GM12878 (cell line): ENCODE data around the gene MED13L. TPM values are rescaled to one million over a fixed set of nuclear protein-coding genes. Genes with fewer than 3 reads are reported as not detected.

Experiments
- ATAC-seq: fragments of 200-7000 bp; cut with Tn5 transposase; 3 replicates; pipeline ENCODE4 v1.9.1; 2020; ENCODE audit warnings: mild to moderate bottlenecking, moderate library complexity
- BruUV-seq: library from RNA; stranded (reverse); fragments of 400-500 nt; replicated peaks from 2 replicates; lab custom pipeline; 2021; lab: Mats Ljungman, UMichigan
- CTCF ChIA-PET: fragments of 300-600 bp; sonication (Branson Sonifier 250); formaldehyde crosslinking; extraction: SDS; loops from one replicate; lab custom pipeline; 2021; ENCODE audit warnings: inconsistent platforms; lab: Yijun Ruan, JAX
- POLR2A ChIA-PET: fragments of 350-600 bp; formaldehyde crosslinking; extraction: SDS; loops from one replicate; lab custom pipeline; 2021; ENCODE audit warnings: inconsistent platforms; lab: Charles Lee
- RAD21 ChIA-PET: fragments of 300-600 bp; sonication (Branson Sonifier 250); formaldehyde crosslinking; loops from one replicate; lab custom pipeline; 2023; ENCODE audit warnings: antibody characterized with exemption; ENCODE audit not compliant: unreplicated experiment; lab: Charles Lee
- SMC1A ChIA-PET: fragments of 300-600 bp; sonication (Branson Sonifier 250); formaldehyde crosslinking; loops from one replicate; lab custom pipeline; 2023; ENCODE audit not compliant: unreplicated experiment, uncharacterized antibody; lab: Charles Lee
- DNase-seq: peaks from one replicate; pipeline ENCODE4 v3.0.0-alpha.2; 2011; ENCODE audit warnings: low read depth, low spot score
- FAIRE-seq: peaks from 3 replicates; lab custom pipeline; 2011; peaks lifted over from hg19 to GRCh38; lab: Jason Lieb, UNC
- H2AFZ ChIP-seq: 2 replicates; pipeline ENCODE4 v1.6.0; 2011; ENCODE audit warnings: low read depth, low read length, control low read depth; ENCODE audit not compliant: control insufficient read depth
- H3K27ac ChIP-seq: 2 replicates; pipeline ENCODE4 v1.5.1; 2011; ENCODE audit warnings: control low read depth; ENCODE audit not compliant: control insufficient read depth, insufficient read depth
- H3K27me3 ChIP-seq, 2 experiments: replicated peaks in 1 of 2; 2 replicates each; pipeline versions ENCODE4 v1.6.0 to v1.6.1; 2011; ENCODE audit warnings: low read length in 1 of 2; ENCODE audit not compliant: control insufficient read depth in 2 of 2, insufficient read depth in 2 of 2
- H3K36me3 ChIP-seq, 2 experiments: 2 replicates each; pipeline ENCODE4 v1.5.1; 2011; ENCODE audit warnings: low read length in 1 of 2; ENCODE audit not compliant: control insufficient read depth in 2 of 2, insufficient read depth in 2 of 2
- H3K4me1 ChIP-seq: 2 replicates; pipeline ENCODE4 v1.6.1; 2011; ENCODE audit warnings: mild to moderate bottlenecking, low read length, moderate library complexity, mixed read lengths; ENCODE audit not compliant: control insufficient read depth, insufficient read depth
- H3K4me2 ChIP-seq: 2 replicates; pipeline ENCODE4 v1.6.0; 2011; ENCODE audit warnings: control low read depth; ENCODE audit not compliant: control insufficient read depth, insufficient read depth
- H3K4me3 ChIP-seq: fragments of 200-600 bp; sonication (generic); 2 replicates; pipeline ENCODE4 v1.5.1; 2016
- H3K79me2 ChIP-seq: 2 replicates; pipeline ENCODE4 v1.6.0; 2011; ENCODE audit warnings: low read length; ENCODE audit not compliant: control insufficient read depth, insufficient read depth
- H3K9ac ChIP-seq: 2 replicates; pipeline ENCODE4 v1.8.0; 2011; ENCODE audit warnings: low read length, control low read depth, mixed read lengths; ENCODE audit not compliant: control insufficient read depth, insufficient read depth
- H3K9me3 ChIP-seq: replicated peaks from 3 replicates; pipeline ENCODE4 v1.5.1; 2011; ENCODE audit warnings: mild to moderate bottlenecking, low read length; ENCODE audit not compliant: control insufficient read depth, insufficient read depth
- H4K20me1 ChIP-seq: 2 replicates; pipeline ENCODE4 v1.6.0; 2011; ENCODE audit not compliant: control insufficient read depth, insufficient read depth
- BRCA1 ChIP-seq: IDR thresholded peaks from 2 replicates; pipeline ENCODE4 v1.6.1; 2011; ENCODE audit warnings: low read depth, low read length, improper control_type of control experiment
- CEBPB ChIP-seq, 2 experiments: fragments of 150-350 bp in 1 of 2; IDR thresholded peaks; 2 replicates each; pipeline ENCODE4 v1.6.1; 2012 to 2014; ENCODE audit warnings: low read depth in 2 of 2, low read length in 2 of 2, borderline replicate concordance in 1 of 2, inconsistent platforms in 1 of 2
- EP300 ChIP-seq, 2 experiments: fragments of 150-350 bp in 1 of 2; IDR thresholded peaks; 2 replicates each; pipeline ENCODE4 v1.6.1; 2011 to 2012; ENCODE audit warnings: low read depth in 2 of 2, low read length in 2 of 2, borderline replicate concordance in 1 of 2, improper control_type of control experiment in 1 of 2, inconsistent platforms in 1 of 2; ENCODE audit not compliant: control insufficient read depth in 1 of 2
- EZH2 ChIP-seq: IDR thresholded peaks from 2 replicates; pipeline ENCODE4 v1.6.1; 2012; ENCODE audit warnings: low read depth, mild to moderate bottlenecking, control low read depth, inconsistent platforms, low read length, borderline replicate concordance; ENCODE audit not compliant: control insufficient read depth
- HDGF ChIP-seq: fragments of 450-650 bp; IDR thresholded peaks from 2 replicates; pipeline ENCODE4 v1.6.1; 2016; ENCODE audit warnings: antibody characterized with exemption
- IRF4 ChIP-seq: IDR thresholded peaks from 2 replicates; pipeline ENCODE4 v1.6.1; 2011; ENCODE audit warnings: low read depth, low read length
- RCOR1 ChIP-seq: conservative IDR thresholded peaks from 2 replicates; pipeline ENCODE4 v1.6.1; 2012; ENCODE audit warnings: low read depth, low read length, improper control_type of control experiment
- SREBF2 ChIP-seq: IDR thresholded peaks from 2 replicates; pipeline ENCODE4 v1.6.1; 2012; ENCODE audit warnings: mild to moderate bottlenecking, low read length
- TCF3 ChIP-seq: IDR thresholded peaks from 2 replicates; pipeline ENCODE4 v1.6.1; 2012; ENCODE audit warnings: low read depth, mild to moderate bottlenecking, low read length, borderline replicate concordance; ENCODE audit not compliant: insufficient read depth
- YY1 ChIP-seq: IDR thresholded peaks from 2 replicates; pipeline ENCODE4 v1.6.1; 2011; ENCODE audit warnings: low read depth, mild to moderate bottlenecking, low read length
- WGBS: methylation state at CpG from one replicate; pipeline ENCODE4 v1.1.6; 2016; ENCODE audit warnings: low lambda C conversion rate; ENCODE audit not compliant: insufficient replicate concordance, insufficient coverage; ENCODE audit errors: missing lambda C conversion rate; 5-methylcytosine and 5-hydroxymethylcytosine counted together
- in situ Hi-C: fragments of 300-500 bp; cut with MboI; formaldehyde crosslinking; loops from 9 replicates; pipeline ENCODE4 v1.14.3; 2018; ENCODE audit warnings: mixed read lengths
- intact Hi-C: fragments of 100-400 bp; cut with micrococcal nuclease; formaldehyde crosslinking; loops from one replicate; pipeline ENCODE4 v1.14.2; 2022; ENCODE audit not compliant: unreplicated experiment
- polyA plus RNA-seq, 11 experiments: library from polyadenylated mRNA; depleted of rRNA in 4 of 11; unstranded in 6 of 11; stranded (reverse) in 5 of 11; fragments of >200 nt; fragmentation: Nextera tagmentation in 4 of 11; fragmentation: Illumina TruSeq in 1 of 11; extraction: Ambion mirVana in 4 of 11; extraction: Trizol in 1 of 11; gene quantifications; 1 replicate in 1 of 11; 2 replicates in 10 of 11; pipeline versions ENCODE4 v1.2.1 to v1.2.3, GENCODE V29; 2011 to 2016; ENCODE audit warnings: inconsistent platforms in 2 of 11, missing spikeins in 2 of 11, low read depth in 1 of 11
- total RNA-seq, 4 experiments: library from RNA; depleted of rRNA in 3 of 4; stranded (reverse); fragments of >200 nt in 3 of 4; fragmentation: Illumina TruSeq in 1 of 4; extraction: Trizol in 1 of 4; gene quantifications; 2 replicates each; pipeline versions ENCODE4 v1.2.1 to v1.2.3, GENCODE V29; 2013 to 2021
- TF ChIP-seq, protein P1 (sequence below): fragments of 450-650 bp; conservative IDR thresholded peaks from 2 replicates; pipeline ENCODE4 v1.6.1; 2017; ENCODE audit warnings: mild to moderate bottlenecking, moderate library complexity
- TF ChIP-seq, protein P2 (sequence below): fragments of 450-650 bp; IDR thresholded peaks from 2 replicates; pipeline ENCODE4 v1.6.1; 2017; ENCODE audit warnings: mild to moderate bottlenecking, moderate library complexity
- TF ChIP-seq, protein P3 (sequence below): fragments of 450-650 bp; IDR thresholded peaks from 2 replicates; pipeline ENCODE4 v1.6.1; 2016; ENCODE audit warnings: mild to moderate bottlenecking
- TF ChIP-seq, protein P4 (sequence below): IDR thresholded peaks from 2 replicates; pipeline ENCODE4 v1.6.1; 2011; ENCODE audit warnings: low read depth, low read length, improper control_type of control experiment, borderline replicate concordance

The MED13L gene
- total and polyA plus RNA-seq, 10 of the 15 experiments (the other 5 are each of a cell fraction or from before 2014, with no cell fraction given): 3.7 to 30.1 (median 9.1) TPM

- TF ChIP-seq EP300 (IDR thresholded peaks at IDR 0.05; ENCODE audit: borderline replicate concordance in 1 of 2, control insufficient read depth in 1 of 2, low read depth in 2 of 2, low read length in 2 of 2): no peak
- TF ChIP-seq, protein P1, sequence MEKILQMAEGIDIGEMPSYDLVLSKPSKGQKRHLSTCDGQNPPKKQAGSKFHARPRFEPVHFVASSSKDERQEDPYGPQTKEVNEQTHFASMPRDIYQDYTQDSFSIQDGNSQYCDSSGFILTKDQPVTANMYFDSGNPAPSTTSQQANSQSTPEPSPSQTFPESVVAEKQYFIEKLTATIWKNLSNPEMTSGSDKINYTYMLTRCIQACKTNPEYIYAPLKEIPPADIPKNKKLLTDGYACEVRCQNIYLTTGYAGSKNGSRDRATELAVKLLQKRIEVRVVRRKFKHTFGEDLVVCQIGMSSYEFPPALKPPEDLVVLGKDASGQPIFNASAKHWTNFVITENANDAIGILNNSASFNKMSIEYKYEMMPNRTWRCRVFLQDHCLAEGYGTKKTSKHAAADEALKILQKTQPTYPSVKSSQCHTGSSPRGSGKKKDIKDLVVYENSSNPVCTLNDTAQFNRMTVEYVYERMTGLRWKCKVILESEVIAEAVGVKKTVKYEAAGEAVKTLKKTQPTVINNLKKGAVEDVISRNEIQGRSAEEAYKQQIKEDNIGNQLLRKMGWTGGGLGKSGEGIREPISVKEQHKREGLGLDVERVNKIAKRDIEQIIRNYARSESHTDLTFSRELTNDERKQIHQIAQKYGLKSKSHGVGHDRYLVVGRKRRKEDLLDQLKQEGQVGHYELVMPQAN: no peak
- no peak for TF ChIP-seq EZH2
Observed at GRCh38 chr12:116244001-116244400, 33.5 kb downstream of the MED13L start (continued).

GRCh38 chr12:116242740-116243139, 34.8 kb downstream of the MED13L start:
- in situ Hi-C loops: no loop called here
- H3K4me1 ChIP-seq: no peaks in the 10 kb centered on the region
- no peaks in the 10 kb centered on the region for H3K36me3 ChIP-seq
- DNase-seq (no peak), ATAC-seq (no peak), FAIRE-seq (no peak)
- no TSS peak for BruUV-seq
- ChIA-PET SMC1A (no interaction called here), POLR2A (no interaction called here), CTCF (interaction anchor here (2.3 kb wide), 1 partner anchor 244 kb away, joined by 9 read pairs; no protein-coding TSS in a partner anchor), RAD21 (no interaction called here)
- H3K9me3 ChIP-seq: no peaks in the 10 kb centered on the region
- no peak overlapping the region for H2AFZ ChIP-seq
- no peaks in the 10 kb centered on the region for H3K27me3 ChIP-seq
- no peak overlapping the region for H3K9ac ChIP-seq
- no peaks in the 10 kb centered on the region for H4K20me1 ChIP-seq
- no peaks in the 10 kb centered on the region; the same call in 1 of the 2 replicates for H3K79me2 ChIP-seq
- H3K4me3 ChIP-seq: no peak overlapping the region
- H3K4me2 ChIP-seq: no peak overlapping the region
- H3K27ac ChIP-seq: no peak overlapping the region
- intact Hi-C loops: no loop called here
- WGBS: 94% methylated on average over 1 of the region's 1 CpG
- TF ChIP-seq, protein P2, sequence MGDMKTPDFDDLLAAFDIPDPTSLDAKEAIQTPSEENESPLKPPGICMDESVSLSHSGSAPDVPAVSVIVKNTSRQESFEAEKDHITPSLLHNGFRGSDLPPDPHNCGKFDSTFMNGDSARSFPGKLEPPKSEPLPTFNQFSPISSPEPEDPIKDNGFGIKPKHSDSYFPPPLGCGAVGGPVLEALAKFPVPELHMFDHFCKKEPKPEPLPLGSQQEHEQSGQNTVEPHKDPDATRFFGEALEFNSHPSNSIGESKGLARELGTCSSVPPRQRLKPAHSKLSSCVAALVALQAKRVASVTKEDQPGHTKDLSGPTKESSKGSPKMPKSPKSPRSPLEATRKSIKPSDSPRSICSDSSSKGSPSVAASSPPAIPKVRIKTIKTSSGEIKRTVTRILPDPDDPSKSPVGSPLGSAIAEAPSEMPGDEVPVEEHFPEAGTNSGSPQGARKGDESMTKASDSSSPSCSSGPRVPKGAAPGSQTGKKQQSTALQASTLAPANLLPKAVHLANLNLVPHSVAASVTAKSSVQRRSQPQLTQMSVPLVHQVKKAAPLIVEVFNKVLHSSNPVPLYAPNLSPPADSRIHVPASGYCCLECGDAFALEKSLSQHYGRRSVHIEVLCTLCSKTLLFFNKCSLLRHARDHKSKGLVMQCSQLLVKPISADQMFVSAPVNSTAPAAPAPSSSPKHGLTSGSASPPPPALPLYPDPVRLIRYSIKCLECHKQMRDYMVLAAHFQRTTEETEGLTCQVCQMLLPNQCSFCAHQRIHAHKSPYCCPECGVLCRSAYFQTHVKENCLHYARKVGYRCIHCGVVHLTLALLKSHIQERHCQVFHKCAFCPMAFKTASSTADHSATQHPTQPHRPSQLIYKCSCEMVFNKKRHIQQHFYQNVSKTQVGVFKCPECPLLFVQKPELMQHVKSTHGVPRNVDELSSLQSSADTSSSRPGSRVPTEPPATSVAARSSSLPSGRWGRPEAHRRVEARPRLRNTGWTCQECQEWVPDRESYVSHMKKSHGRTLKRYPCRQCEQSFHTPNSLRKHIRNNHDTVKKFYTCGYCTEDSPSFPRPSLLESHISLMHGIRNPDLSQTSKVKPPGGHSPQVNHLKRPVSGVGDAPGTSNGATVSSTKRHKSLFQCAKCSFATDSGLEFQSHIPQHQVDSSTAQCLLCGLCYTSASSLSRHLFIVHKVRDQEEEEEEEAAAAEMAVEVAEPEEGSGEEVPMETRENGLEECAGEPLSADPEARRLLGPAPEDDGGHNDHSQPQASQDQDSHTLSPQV: no peak
- TF ChIP-seq YY1 (no peak), TCF3 (no peak), CEBPB (IDR thresholded peaks at IDR 0.05; ENCODE audit: borderline replicate concordance in 1 of 2, low read depth in 2 of 2, low read length in 2 of 2) (no peak), HDGF (no peak), IRF4 (no peak), BRCA1 (no peak), SREBF2 (no peak), RCOR1 (no peak)
- TF ChIP-seq, protein P3, sequence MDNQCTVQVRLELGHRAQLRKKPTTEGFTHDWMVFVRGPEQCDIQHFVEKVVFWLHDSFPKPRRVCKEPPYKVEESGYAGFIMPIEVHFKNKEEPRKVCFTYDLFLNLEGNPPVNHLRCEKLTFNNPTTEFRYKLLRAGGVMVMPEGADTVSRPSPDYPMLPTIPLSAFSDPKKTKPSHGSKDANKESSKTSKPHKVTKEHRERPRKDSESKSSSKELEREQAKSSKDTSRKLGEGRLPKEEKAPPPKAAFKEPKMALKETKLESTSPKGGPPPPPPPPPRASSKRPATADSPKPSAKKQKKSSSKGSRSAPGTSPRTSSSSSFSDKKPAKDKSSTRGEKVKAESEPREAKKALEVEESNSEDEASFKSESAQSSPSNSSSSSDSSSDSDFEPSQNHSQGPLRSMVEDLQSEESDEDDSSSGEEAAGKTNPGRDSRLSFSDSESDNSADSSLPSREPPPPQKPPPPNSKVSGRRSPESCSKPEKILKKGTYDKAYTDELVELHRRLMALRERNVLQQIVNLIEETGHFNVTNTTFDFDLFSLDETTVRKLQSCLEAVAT: no peak
- TF ChIP-seq, protein P4, sequence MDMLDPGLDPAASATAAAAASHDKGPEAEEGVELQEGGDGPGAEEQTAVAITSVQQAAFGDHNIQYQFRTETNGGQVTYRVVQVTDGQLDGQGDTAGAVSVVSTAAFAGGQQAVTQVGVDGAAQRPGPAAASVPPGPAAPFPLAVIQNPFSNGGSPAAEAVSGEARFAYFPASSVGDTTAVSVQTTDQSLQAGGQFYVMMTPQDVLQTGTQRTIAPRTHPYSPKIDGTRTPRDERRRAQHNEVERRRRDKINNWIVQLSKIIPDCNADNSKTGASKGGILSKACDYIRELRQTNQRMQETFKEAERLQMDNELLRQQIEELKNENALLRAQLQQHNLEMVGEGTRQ: no peak
